ENCODE measurements around the gene POGLUT3. TPM values are rescaled to one million over a fixed set of nuclear protein-coding genes. Genes with fewer than 3 reads are reported as not detected.

The POGLUT3 gene
- total RNA-seq, 2 experiments from 2014 or later: 5.5 to 5.9 TPM

DNA sequence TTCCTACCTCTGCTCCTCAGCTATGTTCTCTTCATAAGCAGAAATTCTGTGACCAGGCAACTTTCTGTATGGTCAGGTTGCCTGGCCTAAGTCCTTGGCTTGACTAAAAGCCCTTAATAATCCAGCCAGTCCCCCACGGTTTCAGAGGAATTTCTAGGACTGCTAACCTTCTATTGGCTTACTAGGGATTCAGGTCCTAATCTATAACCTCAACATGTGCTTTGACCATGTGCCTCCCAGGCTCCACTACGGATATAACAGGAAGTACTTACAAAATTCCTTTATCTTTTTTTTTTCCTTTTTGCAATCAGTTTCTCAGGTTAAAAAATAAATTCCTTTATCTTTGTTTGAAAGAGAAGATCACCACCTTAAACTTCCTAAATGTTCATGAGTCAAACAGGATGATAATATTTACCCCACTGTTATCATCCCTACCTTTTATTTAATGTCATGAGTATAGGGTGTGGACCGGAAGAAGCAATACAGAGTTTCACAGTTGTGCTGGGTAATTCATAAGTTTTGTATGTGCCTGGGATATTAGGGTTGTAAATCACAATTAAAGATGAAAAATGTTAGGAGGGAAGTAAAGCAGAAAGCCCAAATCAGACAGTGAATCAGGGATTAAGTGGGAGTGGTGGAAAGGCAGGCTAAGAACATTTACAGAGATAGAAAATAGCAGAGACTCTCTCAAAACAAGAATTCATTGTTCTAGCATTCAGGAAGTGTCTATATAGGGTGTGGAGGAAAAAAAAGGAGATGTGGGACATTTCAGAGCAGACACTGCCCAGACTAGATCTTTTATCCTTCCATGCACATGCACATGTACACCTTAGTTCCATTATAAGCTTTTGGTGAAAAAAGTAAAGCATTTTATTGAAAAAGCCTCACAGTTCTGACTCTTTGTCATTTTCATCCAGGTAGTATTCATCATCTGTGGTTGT is 10.7 kb upstream of the POGLUT3 start:
- Histone ChIP-seq H3K36me3 (ENCODE audit: insufficient read depth, low read length) (no peaks in the 10 kb centered on the region), H3K27ac (ENCODE audit: low read depth in 1 of 2, low read length in 2 of 2) (no peak overlapping the region), H3K9me3 (ENCODE audit: control insufficient read depth in 1 of 2, insufficient read depth in 1 of 2, low read length in 2 of 2) (no peaks in the 10 kb centered on the region), H3K4me3 (ENCODE audit: low read length) (no peak overlapping the region), H3K27me3 (ENCODE audit: control insufficient read depth in 1 of 2, insufficient read depth in 2 of 2, low read length in 2 of 2) (no peaks in the 10 kb centered on the region), H3K4me1 (ENCODE audit: insufficient read depth, low read length) (no peaks in the 10 kb centered on the region)
- DNase-seq: no peak
- Mint-ChIP-seq H3K27me3 (peaks cover 5% of the 10 kb centered on the region), H3K4me1 (ENCODE audit: low read depth) (no peaks in the 10 kb centered on the region), H3K4me3 (no peak overlapping the region), H3K9me3 (no peaks in the 10 kb centered on the region), H3K27ac (no peak overlapping the region), H3K36me3 (ENCODE audit: low read depth) (peaks cover 14% of the 10 kb centered on the region)
- TF ChIP-seq, protein P1, sequence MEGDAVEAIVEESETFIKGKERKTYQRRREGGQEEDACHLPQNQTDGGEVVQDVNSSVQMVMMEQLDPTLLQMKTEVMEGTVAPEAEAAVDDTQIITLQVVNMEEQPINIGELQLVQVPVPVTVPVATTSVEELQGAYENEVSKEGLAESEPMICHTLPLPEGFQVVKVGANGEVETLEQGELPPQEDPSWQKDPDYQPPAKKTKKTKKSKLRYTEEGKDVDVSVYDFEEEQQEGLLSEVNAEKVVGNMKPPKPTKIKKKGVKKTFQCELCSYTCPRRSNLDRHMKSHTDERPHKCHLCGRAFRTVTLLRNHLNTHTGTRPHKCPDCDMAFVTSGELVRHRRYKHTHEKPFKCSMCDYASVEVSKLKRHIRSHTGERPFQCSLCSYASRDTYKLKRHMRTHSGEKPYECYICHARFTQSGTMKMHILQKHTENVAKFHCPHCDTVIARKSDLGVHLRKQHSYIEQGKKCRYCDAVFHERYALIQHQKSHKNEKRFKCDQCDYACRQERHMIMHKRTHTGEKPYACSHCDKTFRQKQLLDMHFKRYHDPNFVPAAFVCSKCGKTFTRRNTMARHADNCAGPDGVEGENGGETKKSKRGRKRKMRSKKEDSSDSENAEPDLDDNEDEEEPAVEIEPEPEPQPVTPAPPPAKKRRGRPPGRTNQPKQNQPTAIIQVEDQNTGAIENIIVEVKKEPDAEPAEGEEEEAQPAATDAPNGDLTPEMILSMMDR (IDR thresholded peaks at IDR 0.05): no peak
- ChIA-PET CTCF (no interaction called here), POLR2A (no interaction called here)
- intact Hi-C loops (cut with DNase I, micrococcal nuclease): no loop called here
- no peak for ATAC-seq (ENCODE audit: poor library complexity)

DNA sequence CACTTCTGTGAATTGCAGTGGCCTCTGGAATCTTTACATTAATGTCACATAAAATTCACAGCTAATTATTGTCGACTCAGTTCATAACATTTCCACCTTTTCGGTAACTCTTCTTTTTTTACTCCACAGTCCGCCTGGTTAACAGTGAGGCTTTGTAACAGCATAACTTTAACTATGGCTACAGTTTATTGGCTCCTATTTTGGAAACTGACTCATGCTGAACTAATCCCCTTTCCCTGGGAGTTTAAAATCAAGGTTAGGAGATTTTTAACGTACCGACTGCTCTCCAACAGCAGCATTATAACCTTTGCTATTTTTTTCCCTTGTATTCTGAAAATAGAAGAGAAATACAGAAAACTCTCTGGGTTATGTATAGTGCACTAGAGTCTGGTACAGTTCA is 3.2 kb upstream of the POGLUT3 start:
- no peaks in the 10 kb centered on the region for H3K36me3 ChIP-seq (ENCODE audit: insufficient read depth, low read length)
- no peak overlapping the region for H3K27ac ChIP-seq (ENCODE audit: low read depth in 1 of 2, low read length in 2 of 2)
- no peaks in the 10 kb centered on the region for H3K27me3 ChIP-seq (ENCODE audit: control insufficient read depth in 1 of 2, insufficient read depth in 2 of 2, low read length in 2 of 2)
- no peak for DNase-seq
- ChIA-PET CTCF (no interaction called here), POLR2A (no interaction called here)
- no peak overlapping the region for H3K27ac Mint-ChIP-seq
- H3K4me1 Mint-ChIP-seq (ENCODE audit: low read depth): peaks cover 14% of the 10 kb centered on the region
- intact Hi-C loops (cut with DNase I, micrococcal nuclease): no loop called here
- H3K4me3 ChIP-seq (ENCODE audit: low read length): no peak overlapping the region
- H3K36me3 Mint-ChIP-seq (ENCODE audit: low read depth): peaks cover 6% of the 10 kb centered on the region
- no peaks in the 10 kb centered on the region for H3K9me3 ChIP-seq (ENCODE audit: control insufficient read depth in 1 of 2, insufficient read depth in 1 of 2, low read length in 2 of 2)
- no peak for ATAC-seq (ENCODE audit: poor library complexity)
- TF ChIP-seq, protein P1 (IDR thresholded peaks at IDR 0.05): no peak
- H3K9me3 Mint-ChIP-seq: no peaks in the 10 kb centered on the region
- H3K4me3 Mint-ChIP-seq: peak overlapping the region; percentile 16
- peaks cover 15% of the 10 kb centered on the region for H3K4me1 ChIP-seq (ENCODE audit: insufficient read depth, low read length)
- H3K27me3 Mint-ChIP-seq: no peaks in the 10 kb centered on the region

DNA sequence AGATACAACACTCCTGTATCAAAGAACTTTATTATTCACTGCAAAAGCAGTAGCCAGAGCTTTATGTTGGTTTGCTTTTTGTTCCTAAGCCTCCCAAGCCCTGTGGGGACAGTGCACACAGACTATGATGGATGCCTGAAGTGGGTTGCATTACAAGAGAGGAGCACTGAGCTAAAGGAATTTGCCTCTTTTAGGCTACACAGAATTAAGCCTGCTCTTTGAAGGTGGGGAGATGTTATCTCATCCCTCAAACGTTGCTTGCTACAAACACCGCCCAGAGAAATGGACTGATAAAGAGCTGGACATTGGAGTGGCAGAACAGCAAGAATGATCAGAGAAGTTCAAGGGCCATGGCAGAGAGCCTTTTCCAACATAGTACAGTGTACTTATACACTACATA is 2.5 kb upstream of the POGLUT3 start:
- ChIA-PET CTCF (no interaction called here), POLR2A (no interaction called here)
- H3K9me3 Mint-ChIP-seq: no peaks in the 10 kb centered on the region
- H3K4me3 Mint-ChIP-seq: peak overlapping the region; percentile 67
- TF ChIP-seq, protein P1 (IDR thresholded peaks at IDR 0.05): no peak
- ATAC-seq (ENCODE audit: poor library complexity): no peak
- intact Hi-C loops (cut with DNase I, micrococcal nuclease): no loop called here
- DNase-seq: no peak
- no peaks in the 10 kb centered on the region for H3K9me3 ChIP-seq (ENCODE audit: control insufficient read depth in 1 of 2, insufficient read depth in 1 of 2, low read length in 2 of 2)
- H3K4me1 Mint-ChIP-seq (ENCODE audit: low read depth): peaks cover 18% of the 10 kb centered on the region
- peaks cover 15% of the 10 kb centered on the region for H3K4me1 ChIP-seq (ENCODE audit: insufficient read depth, low read length)
- no peak overlapping the region for H3K27ac ChIP-seq (ENCODE audit: low read depth in 1 of 2, low read length in 2 of 2)
- H3K27me3 Mint-ChIP-seq: no peaks in the 10 kb centered on the region
- peaks cover 6% of the 10 kb centered on the region for H3K36me3 Mint-ChIP-seq (ENCODE audit: low read depth)
- no peak overlapping the region for H3K4me3 ChIP-seq (ENCODE audit: low read length)
- peak overlapping the region; percentile 67 for H3K27ac Mint-ChIP-seq
- no peaks in the 10 kb centered on the region for H3K36me3 ChIP-seq (ENCODE audit: insufficient read depth, low read length)
- H3K27me3 ChIP-seq (ENCODE audit: control insufficient read depth in 1 of 2, insufficient read depth in 2 of 2, low read length in 2 of 2): no peaks in the 10 kb centered on the region

Measured in CD4-positive, alpha-beta T cell (primary cell).